ENCODE measurements around the gene CENPQ.

CENPQ gene

GRCh38 chr6:49541210-49541724, 78.1 kb downstream of the CENPQ start:
- DNase-seq (ENCODE audit: insufficient read length, low spot score) (peak; percentile 9), FAIRE-seq (peak; percentile 96)
- no peak for TF ChIP-seq POLR2A (IDR thresholded peaks at IDR 0.05; ENCODE audit: low read depth, low read length)

- peak; percentile 65 for FAIRE-seq
Measured at GRCh38 chr6:49541936-49542335, 78.8 kb downstream of the CENPQ start.

More at GRCh38 chr6:49541936-49542335, 78.8 kb downstream of the CENPQ start:
- TF ChIP-seq POLR2A (IDR thresholded peaks at IDR 0.05; ENCODE audit: low read depth, low read length), result no peak
- no peak for DNase-seq (ENCODE audit: insufficient read length, low spot score)
